ENCODE measurements around the gene IL20RA. TPM values are rescaled to one million over a fixed set of nuclear protein-coding genes. Genes with fewer than 3 reads are reported as not detected.
A peak's percentile ranks its signal among the peaks of the same experiment; 100 is the strongest.

The IL20RA gene
- total and polyA plus RNA-seq, 2 experiments from 2014 or later = 2.6 to 3.5 TPM

GRCh38 chr6:136990242-136990578 lies 54.6 kb downstream of the IL20RA start:
- Histone ChIP-seq H3K79me2 (replicated peaks; ENCODE audit: insufficient read depth) (no peaks in the 10 kb centered on the region), H3K4me2 (peak overlapping the region; percentile 98), H3F3A (replicated peaks; ENCODE audit: low read depth) (no peaks in the 10 kb centered on the region), H3K27ac (ENCODE audit: low read depth) (no peak overlapping the region), H4K20me1 (replicated peaks; ENCODE audit: insufficient read depth) (no peaks in the 10 kb centered on the region), H3K4me1 (ENCODE audit: insufficient read depth) (peaks cover 30% of the 10 kb centered on the region), H2AFZ (peak overlapping the region; percentile 95), H3K36me3 (ENCODE audit: insufficient read depth) (no peaks in the 10 kb centered on the region), H3K9me2 (ENCODE audit: insufficient read depth) (no peaks in the 10 kb centered on the region), H3K27me3 (ENCODE audit: insufficient read depth) (no peaks in the 10 kb centered on the region), H3K4me3 (peak overlapping the region; percentile 81)
- no peak for DNase-seq (ENCODE audit: low spot score)
- Mint-ChIP-seq H3K36me3 (ENCODE audit: low read depth) (no peaks in the 10 kb centered on the region), H3K27ac (no peak overlapping the region), H3K27me3 (ENCODE audit: insufficient read depth, low read depth, poor library complexity) (peaks cover 12% of the 10 kb centered on the region), H3K9me3 (no peaks in the 10 kb centered on the region), H3K4me1 (peaks cover 47% of the 10 kb centered on the region), H3K4me3 (peak overlapping the region; percentile 78)
- ATAC-seq = no peak
- TF ChIP-seq ZNF462 (CRISPR knock-in tag; IDR thresholded peaks at IDR 0.05) = no peak
- no peak for TF ChIP-seq ZNF331 (CRISPR knock-in tag; IDR thresholded peaks at IDR 0.05; ENCODE audit: low read depth)
- TF ChIP-seq STAT1 (IDR thresholded peaks at IDR 0.05; ENCODE audit: unreplicated experiment) = no peak
- TF ChIP-seq NANOG (IDR thresholded peaks at IDR 0.05; ENCODE audit: borderline replicate concordance) = no peak
- TF ChIP-seq CREB1 (CRISPR knock-in tag; IDR thresholded peaks at IDR 0.05; ENCODE audit: low read depth) = no peak

- peak; percentile 95 for ATAC-seq
- H3K4me2 ChIP-seq = peak overlapping the region; percentile 98
- peaks cover 12% of the 10 kb centered on the region for H3K27me3 Mint-ChIP-seq (ENCODE audit: insufficient read depth, low read depth, poor library complexity)
- TF ChIP-seq EZH2 (IDR thresholded peaks at IDR 0.05; ENCODE audit: low read depth, unreplicated experiment) (no peak), STAT1 (IDR thresholded peaks at IDR 0.05; ENCODE audit: unreplicated experiment) (no peak), POLR2AphosphoS5 (IDR thresholded peaks at IDR 0.05; ENCODE audit: low read depth) (peak; percentile 80), ZNF114 (CRISPR knock-in tag; IDR thresholded peaks at IDR 0.05) (no peak), NANOG (IDR thresholded peaks at IDR 0.05; ENCODE audit: borderline replicate concordance) (no peak), ETS1 (IDR thresholded peaks at IDR 0.05) (0 out of 2 replicates have a peak, but pooled peaks have one; percentile 8), ZNF331 (CRISPR knock-in tag; IDR thresholded peaks at IDR 0.05; ENCODE audit: low read depth) (no peak), REST (IDR thresholded peaks at IDR 0.05; ENCODE audit: unreplicated experiment) (no peak), CREB1 (CRISPR knock-in tag; IDR thresholded peaks at IDR 0.05; ENCODE audit: low read depth) (no peak)
Measured at GRCh38 chr6:136989571-136990241, 55.1 kb downstream of the IL20RA start.

More at GRCh38 chr6:136989571-136990241, 55.1 kb downstream of the IL20RA start:
- peak overlapping the region; percentile 81 for H3K4me3 ChIP-seq
- H3K27ac ChIP-seq (ENCODE audit: low read depth) = no peak overlapping the region
- H3K9me2 ChIP-seq (ENCODE audit: insufficient read depth) = no peaks in the 10 kb centered on the region
- no peaks in the 10 kb centered on the region for H3F3A ChIP-seq (replicated peaks; ENCODE audit: low read depth)
- peaks cover 30% of the 10 kb centered on the region for H3K4me1 ChIP-seq (ENCODE audit: insufficient read depth)
- H3K79me2 ChIP-seq (replicated peaks; ENCODE audit: insufficient read depth) = no peaks in the 10 kb centered on the region
- peaks cover 42% of the 10 kb centered on the region for H3K4me1 Mint-ChIP-seq
- H3K36me3 ChIP-seq (ENCODE audit: insufficient read depth) = no peaks in the 10 kb centered on the region
- peak overlapping the region; percentile 84; the same call in 1 of the 2 replicates for H3K27ac Mint-ChIP-seq
- H4K20me1 ChIP-seq (replicated peaks; ENCODE audit: insufficient read depth) = no peaks in the 10 kb centered on the region
- peak overlapping the region; percentile 78 for H3K4me3 Mint-ChIP-seq
- DNase-seq (ENCODE audit: low spot score) = peak; percentile 82
- no peaks in the 10 kb centered on the region for H3K36me3 Mint-ChIP-seq (ENCODE audit: low read depth)
- no peaks in the 10 kb centered on the region for H3K9me3 Mint-ChIP-seq
- H2AFZ ChIP-seq = peak overlapping the region; percentile 95
- no peaks in the 10 kb centered on the region for H3K27me3 ChIP-seq (ENCODE audit: insufficient read depth)
